Endothelial cell of umbilical vein (primary cell): ENCODE results near the gene ANAPC13. TPM values are rescaled to one million over a fixed set of nuclear protein-coding genes. Genes with fewer than 3 reads are reported as not detected.

Source experiments
- BruUV-seq: library from RNA; stranded (reverse); fragments of 400-500 nt; replicated peaks from 2 replicates; lab custom pipeline; 2021; lab: Mats Ljungman, UMichigan
- CTCF ChIA-PET: fragments of 300-600, 350-600 bp; sonication (Branson Sonifier 250); formaldehyde crosslinking; loops from one replicate; lab custom pipeline; 2021; ENCODE audit warnings: antibody characterized with exemption, inconsistent platforms; lab: Charles Lee
- POLR2A ChIA-PET: fragments of 300-600, 350-600 bp; sonication (Branson Sonifier 250); formaldehyde crosslinking; loops from one replicate; lab custom pipeline; 2021; ENCODE audit warnings: antibody characterized with exemption, inconsistent platforms; lab: Charles Lee
- DNase-seq: peaks from one replicate; pipeline ENCODE4 v3.0.0-alpha.2; 2011; ENCODE audit warnings: low read depth, low spot score
- FAIRE-seq: peaks from 2 replicates; lab custom pipeline; 2011; peaks lifted over from hg19 to GRCh38; lab: Jason Lieb, UNC
- H2AFZ ChIP-seq: 2 replicates; pipeline ENCODE4 v1.6.0; 2012; ENCODE audit warnings: low read depth, low read length, control low read depth, inconsistent platforms
- H3K27ac ChIP-seq: 2 replicates; pipeline ENCODE4 v1.5.1; 2011; ENCODE audit warnings: low read depth, mild to moderate bottlenecking, control low read depth, low read length, moderate library complexity; ENCODE audit not compliant: insufficient read depth
- H3K27me3 ChIP-seq, 2 experiments: 2 replicates each; pipeline versions ENCODE4 v1.6.0 to v1.6.1; 2011; ENCODE audit warnings: low read length in 2 of 2, mixed read lengths in 1 of 2; ENCODE audit not compliant: control insufficient read depth in 2 of 2, insufficient read depth in 2 of 2
- H3K36me3 ChIP-seq, 2 experiments: 2 replicates in 1 of 2; 3 replicates in 1 of 2; pipeline ENCODE4 v1.5.1; 2011; ENCODE audit warnings: low read length in 2 of 2, mild to moderate bottlenecking in 1 of 2, moderate library complexity in 1 of 2; ENCODE audit not compliant: control insufficient read depth in 2 of 2, insufficient read depth in 2 of 2; ENCODE audit errors: extremely low read depth in 1 of 2
- H3K4me1 ChIP-seq: 3 replicates; pipeline ENCODE4 v1.5.1; 2011; ENCODE audit warnings: mild to moderate bottlenecking, low read length; ENCODE audit not compliant: control insufficient read depth, insufficient read depth; ENCODE audit errors: extremely low read depth
- H3K4me2 ChIP-seq: 2 replicates; pipeline ENCODE4 v1.6.1; 2011; ENCODE audit warnings: low read length, control low read depth, mixed read lengths; ENCODE audit not compliant: insufficient read depth
- H3K4me3 ChIP-seq, 3 experiments: fragments of 200-600 bp in 1 of 3; sonication (generic), shearing (Covaris generic) in 1 of 3; replicated peaks in 1 of 3; 2 replicates each; pipeline ENCODE4 v1.5.1; 2011 to 2016; ENCODE audit warnings: control low read depth in 3 of 3, low read length in 3 of 3, mild to moderate bottlenecking in 2 of 3, inconsistent platforms in 1 of 3, low read depth in 1 of 3, moderate library complexity in 1 of 3; ENCODE audit not compliant: insufficient read depth in 1 of 3
- H3K79me2 ChIP-seq: 2 replicates; pipeline ENCODE4 v1.6.0; 2012; ENCODE audit warnings: low read length, inconsistent platforms; ENCODE audit not compliant: control insufficient read depth, insufficient read depth
- H3K9ac ChIP-seq: replicated peaks from 2 replicates; pipeline ENCODE3; 2011; ENCODE audit warnings: low read length, control low read depth; ENCODE audit not compliant: insufficient read depth; ENCODE audit errors: extremely low read depth
- H3K9me1 ChIP-seq: replicated peaks from 3 replicates; pipeline ENCODE4 v1.6.0; 2011; ENCODE audit warnings: mild to moderate bottlenecking, low read length; ENCODE audit not compliant: control insufficient read depth, insufficient read depth; ENCODE audit errors: extremely low read depth
- H3K9me3 ChIP-seq: replicated peaks from 2 replicates; pipeline ENCODE4 v1.5.1; 2012; ENCODE audit warnings: low read length, inconsistent platforms; ENCODE audit not compliant: control insufficient read depth, insufficient read depth
- H4K20me1 ChIP-seq: replicated peaks from 2 replicates; pipeline ENCODE3; 2011; ENCODE audit warnings: mild to moderate bottlenecking, low read length; ENCODE audit not compliant: control insufficient read depth, insufficient read depth; ENCODE audit errors: extremely low read depth
- EZH2 ChIP-seq: IDR thresholded peaks from 2 replicates; pipeline ENCODE4 v1.6.1; 2012; ENCODE audit warnings: borderline replicate concordance, low read depth, mild to moderate bottlenecking, moderate library complexity, low read length, inconsistent platforms; ENCODE audit not compliant: severe bottlenecking
- FOS ChIP-seq: IDR thresholded peaks from 2 replicates; pipeline ENCODE4 v1.6.1; 2011; ENCODE audit warnings: mild to moderate bottlenecking, low read length, moderate library complexity, borderline replicate concordance; ENCODE audit not compliant: insufficient read depth
- GATA2 ChIP-seq: IDR thresholded peaks from 2 replicates; pipeline ENCODE4 v1.7.0; 2011; ENCODE audit warnings: low read depth, mild to moderate bottlenecking, moderate library complexity, mixed read lengths, low read length; ENCODE audit not compliant: insufficient read length, insufficient read depth
- MYC ChIP-seq: IDR thresholded peaks from one replicate; pipeline ENCODE4 v1.6.1; 2011; ENCODE audit warnings: mild to moderate bottlenecking, low read depth, low read length
- POLR2A ChIP-seq: IDR thresholded peaks from 2 replicates; pipeline ENCODE4 v1.6.1; 2012; ENCODE audit warnings: low read depth, mild to moderate bottlenecking, control low read depth, low read length
- dilution Hi-C: fragments of 300-500 bp; cut with MboI; formaldehyde crosslinking; loops from one replicate; pipeline ENCODE4 v1.15.0; 2019; ENCODE audit warnings: low sequenced_read_pairs; ENCODE audit not compliant: extremely low pct_ligation_motif_present
- intact Hi-C: fragments of 100-400 bp; cut with micrococcal nuclease; formaldehyde crosslinking; loops from one replicate; pipeline ENCODE4 v1.10.0; 2022
- polyA plus RNA-seq, 4 experiments: library from polyadenylated mRNA; depleted of rRNA in 3 of 4; stranded (reverse) in 3 of 4; unstranded in 1 of 4; fragments of >200 nt; gene quantifications; 2 replicates each; pipeline versions ENCODE4 v1.2.1 to v1.2.3, GENCODE V29; 2011 to 2012; ENCODE audit warnings: missing spikeins in 1 of 4
- total RNA-seq: library from RNA; stranded (reverse); gene quantifications from 2 replicates; pipeline ENCODE4 v1.2.3, GENCODE V29; 2021
- TF ChIP-seq, protein P1 (sequence below), 2 donors: IDR thresholded peaks; 1 replicate in 1 of 2; 2 replicates in 1 of 2; pipeline ENCODE4 v1.5.1; 2011; ENCODE audit warnings: low read length in 2 of 2, mild to moderate bottlenecking in 2 of 2, moderate library complexity in 2 of 2, control low read depth in 1 of 2, inconsistent platforms in 1 of 2, low read depth in 1 of 2; ENCODE audit not compliant: insufficient read depth in 1 of 2; ENCODE audit errors: extremely low read depth in 1 of 2

Gene ANAPC13
- total and polyA plus RNA-seq, 2 donors (not counting 3 experiments of a cell fraction or from before 2014, with no cell fraction given) = 48.4 to 50.8 TPM

DNA sequence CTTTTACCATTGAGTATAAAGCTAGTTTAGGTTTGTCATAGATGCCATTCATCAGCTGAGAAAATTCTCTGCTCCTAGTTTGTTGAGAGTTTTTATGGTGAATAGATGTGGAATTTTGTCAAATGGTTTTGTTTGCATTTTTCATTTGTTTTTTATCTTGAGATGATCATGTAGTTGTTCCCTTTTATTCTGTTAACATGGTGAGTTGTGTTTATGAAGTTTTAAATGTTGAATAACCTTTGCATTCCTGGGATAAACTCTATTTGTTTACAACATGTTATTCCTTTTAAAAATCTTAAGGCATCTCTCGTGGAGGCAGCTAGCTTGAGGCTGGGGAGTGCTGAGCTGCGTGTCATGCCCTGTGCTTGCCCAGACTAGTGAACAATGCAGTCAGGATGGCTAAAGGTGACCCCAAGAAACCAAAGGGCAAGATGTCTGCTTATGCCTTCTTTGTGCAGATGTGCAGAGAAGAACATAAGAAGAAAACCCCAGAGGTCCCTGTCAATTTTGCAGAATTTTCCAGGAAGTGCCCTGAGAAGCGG lies 48.5 kb downstream of the ANAPC13 start:
- Histone ChIP-seq H3K9me1 (no peaks in the 10 kb centered on the region), H3K9me3 (no peaks in the 10 kb centered on the region), H3K9ac (no peak overlapping the region), H4K20me1 (no peaks in the 10 kb centered on the region), H3K4me2 (no peak overlapping the region), H2AFZ (no peak overlapping the region), H3K4me1 (no peaks in the 10 kb centered on the region), H3K79me2 (no peaks in the 10 kb centered on the region), H3K27me3 (peaks cover 11 to 14% of the 10 kb centered on the region in 2 experiments), H3K4me3 (no peak overlapping the region), H3K36me3 (no peaks in the 10 kb centered on the region), H3K27ac (no peak overlapping the region)
- TF ChIP-seq, protein P1, sequence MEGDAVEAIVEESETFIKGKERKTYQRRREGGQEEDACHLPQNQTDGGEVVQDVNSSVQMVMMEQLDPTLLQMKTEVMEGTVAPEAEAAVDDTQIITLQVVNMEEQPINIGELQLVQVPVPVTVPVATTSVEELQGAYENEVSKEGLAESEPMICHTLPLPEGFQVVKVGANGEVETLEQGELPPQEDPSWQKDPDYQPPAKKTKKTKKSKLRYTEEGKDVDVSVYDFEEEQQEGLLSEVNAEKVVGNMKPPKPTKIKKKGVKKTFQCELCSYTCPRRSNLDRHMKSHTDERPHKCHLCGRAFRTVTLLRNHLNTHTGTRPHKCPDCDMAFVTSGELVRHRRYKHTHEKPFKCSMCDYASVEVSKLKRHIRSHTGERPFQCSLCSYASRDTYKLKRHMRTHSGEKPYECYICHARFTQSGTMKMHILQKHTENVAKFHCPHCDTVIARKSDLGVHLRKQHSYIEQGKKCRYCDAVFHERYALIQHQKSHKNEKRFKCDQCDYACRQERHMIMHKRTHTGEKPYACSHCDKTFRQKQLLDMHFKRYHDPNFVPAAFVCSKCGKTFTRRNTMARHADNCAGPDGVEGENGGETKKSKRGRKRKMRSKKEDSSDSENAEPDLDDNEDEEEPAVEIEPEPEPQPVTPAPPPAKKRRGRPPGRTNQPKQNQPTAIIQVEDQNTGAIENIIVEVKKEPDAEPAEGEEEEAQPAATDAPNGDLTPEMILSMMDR (IDR thresholded peaks at IDR 0.05; ENCODE audit: extremely low read depth in 1 of 2, insufficient read depth in 1 of 2, low read depth in 1 of 2, low read length in 2 of 2) = no peak
- no peak for TF ChIP-seq POLR2A
- no peak for TF ChIP-seq MYC
- TF ChIP-seq FOS = no peak
- no peak for TF ChIP-seq GATA2
- TF ChIP-seq EZH2 = no peak
- DNase-seq (no peak), FAIRE-seq (no peak)
- dilution Hi-C loops (no loop called here), intact Hi-C loops (no loop called here)
- BruUV-seq = no TSS peak
- ChIA-PET CTCF (interaction anchor here (4.3 kb wide), 1 partner anchor 9 kb away, joined by 13 read pairs; no protein-coding TSS in a partner anchor), POLR2A (no interaction called here)
